Neural crest cell (in vitro differentiated cells): ENCODE results near the gene CDC42BPA. TPM values are rescaled to one million over a fixed set of nuclear protein-coding genes. Genes with fewer than 3 reads are reported as not detected.

ENCODE experiments used
- DNase-seq: peaks from one replicate; pipeline ENCODE4 v3.0.0; 2021; ENCODE audit warnings: low read depth, mixed read lengths, low spot score
- H3K27ac Mint-ChIP-seq: one replicate; pipeline ENCODE4 v1.8.0; 2021; ENCODE audit warnings: mild to moderate bottlenecking, mixed read lengths; ENCODE audit not compliant: unreplicated experiment
- H3K27me3 Mint-ChIP-seq: 2 replicates; pipeline ENCODE4 v1.8.0; 2021; ENCODE audit warnings: low read depth, mild to moderate bottlenecking, mixed read lengths
- H3K36me3 Mint-ChIP-seq: 2 replicates; pipeline ENCODE4 v1.8.0; 2021; ENCODE audit warnings: low read depth, mild to moderate bottlenecking, mixed read lengths
- H3K4me1 Mint-ChIP-seq: 2 replicates; pipeline ENCODE4 v1.8.0; 2021; ENCODE audit warnings: mixed read lengths
- H3K4me3 Mint-ChIP-seq: one replicate; pipeline ENCODE4 v1.8.0; 2021; ENCODE audit warnings: mild to moderate bottlenecking, mixed read lengths
- H3K9me3 Mint-ChIP-seq: 2 replicates; pipeline ENCODE4 v1.8.0; 2021; ENCODE audit warnings: mixed read lengths
- total RNA-seq: library from RNA; stranded (reverse); gene quantifications from 2 replicates; pipeline ENCODE4 v1.2.1, GENCODE V29; 2021
- TF ChIP-seq, protein P1 (sequence below): fragments of 200-600 bp; sonication (generic); conservative IDR thresholded peaks from 2 replicates; pipeline ENCODE4 v1.5.0; 2021; ENCODE audit warnings: antibody characterized with exemption, mild to moderate bottlenecking

CDC42BPA gene
- total RNA-seq, 1 donor from 2014 or later: 35.6 TPM

DNA sequence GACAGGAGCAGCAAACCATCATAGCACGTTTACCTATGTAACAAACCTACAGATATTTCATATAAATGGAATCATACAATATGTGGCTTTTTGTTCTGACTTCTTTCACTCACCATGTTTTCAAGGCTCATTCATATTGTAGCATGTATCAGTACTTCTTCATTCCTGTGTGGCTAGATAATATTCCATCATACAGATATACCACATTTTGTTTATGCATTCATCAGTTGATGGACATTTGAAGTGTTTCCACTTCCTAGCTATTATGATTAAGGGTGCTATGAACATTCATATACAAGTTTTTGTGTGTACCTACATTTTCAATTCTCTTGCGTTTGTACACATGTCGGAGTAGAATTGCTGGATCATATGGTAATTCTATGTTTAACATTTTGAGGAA is 90.1 kb downstream of the CDC42BPA start:
- Mint-ChIP-seq H3K4me3 (no peak overlapping the region), H3K27ac (no peak overlapping the region), H3K9me3 (no peaks in the 10 kb centered on the region), H3K36me3 (peaks cover 4% of the 10 kb centered on the region), H3K4me1 (no peaks in the 10 kb centered on the region), H3K27me3 (no peaks in the 10 kb centered on the region)
- TF ChIP-seq, protein P1, sequence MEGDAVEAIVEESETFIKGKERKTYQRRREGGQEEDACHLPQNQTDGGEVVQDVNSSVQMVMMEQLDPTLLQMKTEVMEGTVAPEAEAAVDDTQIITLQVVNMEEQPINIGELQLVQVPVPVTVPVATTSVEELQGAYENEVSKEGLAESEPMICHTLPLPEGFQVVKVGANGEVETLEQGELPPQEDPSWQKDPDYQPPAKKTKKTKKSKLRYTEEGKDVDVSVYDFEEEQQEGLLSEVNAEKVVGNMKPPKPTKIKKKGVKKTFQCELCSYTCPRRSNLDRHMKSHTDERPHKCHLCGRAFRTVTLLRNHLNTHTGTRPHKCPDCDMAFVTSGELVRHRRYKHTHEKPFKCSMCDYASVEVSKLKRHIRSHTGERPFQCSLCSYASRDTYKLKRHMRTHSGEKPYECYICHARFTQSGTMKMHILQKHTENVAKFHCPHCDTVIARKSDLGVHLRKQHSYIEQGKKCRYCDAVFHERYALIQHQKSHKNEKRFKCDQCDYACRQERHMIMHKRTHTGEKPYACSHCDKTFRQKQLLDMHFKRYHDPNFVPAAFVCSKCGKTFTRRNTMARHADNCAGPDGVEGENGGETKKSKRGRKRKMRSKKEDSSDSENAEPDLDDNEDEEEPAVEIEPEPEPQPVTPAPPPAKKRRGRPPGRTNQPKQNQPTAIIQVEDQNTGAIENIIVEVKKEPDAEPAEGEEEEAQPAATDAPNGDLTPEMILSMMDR: no peak
- no peak for DNase-seq

DNA sequence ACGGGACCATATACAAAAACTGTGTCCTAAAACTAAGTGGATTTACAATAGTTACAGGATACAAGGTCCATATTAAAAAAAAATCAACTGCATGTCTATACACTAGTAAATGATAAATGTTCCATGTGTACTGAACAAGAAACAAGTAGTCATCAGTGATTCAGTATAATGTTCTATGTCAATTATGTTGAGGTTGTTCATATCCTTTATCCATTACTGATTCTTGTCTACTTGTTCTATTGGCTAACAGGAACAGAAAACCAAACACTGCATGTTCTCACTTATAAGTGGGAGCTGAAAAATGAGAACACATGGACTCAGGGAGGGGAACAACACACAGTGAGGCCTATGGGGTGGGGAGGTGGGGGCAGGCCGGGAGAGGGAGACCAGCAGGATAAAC is 90.5 kb downstream of the CDC42BPA start:
- Mint-ChIP-seq H3K27ac (no peak overlapping the region), H3K9me3 (no peaks in the 10 kb centered on the region), H3K27me3 (no peaks in the 10 kb centered on the region), H3K36me3 (peaks cover 4% of the 10 kb centered on the region), H3K4me1 (no peaks in the 10 kb centered on the region), H3K4me3 (no peak overlapping the region)
- DNase-seq: no peak
- TF ChIP-seq, protein P1: no peak

DNA sequence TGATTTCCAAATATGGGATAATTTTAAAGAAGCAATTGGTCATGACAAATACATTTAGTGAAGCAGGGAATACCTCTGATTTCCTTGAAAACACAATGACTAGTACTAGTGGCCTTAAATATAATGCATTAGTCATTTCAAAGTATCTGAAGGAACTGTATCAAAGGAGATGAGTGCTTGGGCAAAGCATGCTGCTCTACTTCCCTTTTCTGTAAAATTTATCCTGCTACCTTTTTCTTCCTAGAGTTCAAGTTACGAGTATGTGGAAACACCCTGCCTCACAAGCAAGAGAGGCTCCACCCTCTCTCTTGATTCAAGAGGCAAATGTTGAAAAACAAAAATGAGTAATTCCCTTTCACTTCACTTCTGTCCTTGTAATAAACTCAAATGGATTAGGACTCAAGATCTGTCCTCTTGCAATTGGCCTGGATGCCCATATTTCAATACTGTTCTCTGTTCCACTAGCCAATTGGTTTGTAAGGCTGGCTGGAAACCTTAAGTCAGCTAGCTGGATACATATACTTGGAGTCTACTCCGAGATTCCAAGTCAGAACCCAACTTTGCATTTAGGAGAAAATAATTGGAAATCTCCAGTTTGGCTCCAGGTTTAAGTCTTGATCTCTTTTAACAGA is 92.5 kb downstream of the CDC42BPA start:
- H3K27ac Mint-ChIP-seq: no peak overlapping the region
- DNase-seq: no peak
- no peak overlapping the region for H3K4me3 Mint-ChIP-seq

DNA sequence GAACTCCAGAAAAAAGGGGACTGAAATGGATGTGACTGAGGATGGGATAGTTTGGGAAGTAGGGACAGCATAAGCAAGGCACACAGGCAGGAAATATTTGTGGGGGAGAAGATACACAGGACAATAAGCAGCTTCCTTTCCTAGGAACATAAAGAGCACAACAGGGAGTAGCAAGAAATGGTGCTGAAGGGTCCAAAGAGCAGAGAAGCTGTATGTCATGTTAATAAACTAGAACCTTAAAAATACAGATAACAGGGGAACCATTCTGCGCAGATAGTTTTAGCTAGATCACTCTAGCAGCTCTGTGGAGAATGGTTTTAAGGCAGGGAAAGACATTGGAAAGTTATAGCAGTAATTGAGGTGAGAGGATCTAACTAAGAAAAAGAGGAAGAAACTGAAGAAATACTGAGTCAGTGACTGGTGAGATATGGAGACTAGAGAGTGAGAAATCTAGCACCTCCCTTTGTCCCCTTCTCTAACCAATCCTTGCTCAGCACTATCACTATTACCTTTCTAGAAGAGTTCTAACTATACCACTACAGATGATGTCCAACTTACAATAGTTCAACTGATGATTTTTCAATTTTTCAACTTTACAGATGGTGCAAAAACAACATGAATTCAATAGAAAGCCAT is 95.0 kb downstream of the CDC42BPA start:
- TF ChIP-seq, protein P1: no peak
- no peak for DNase-seq
- Mint-ChIP-seq H3K4me1 (no peaks in the 10 kb centered on the region), H3K4me3 (no peak overlapping the region), H3K9me3 (no peaks in the 10 kb centered on the region), H3K27me3 (no peaks in the 10 kb centered on the region), H3K27ac (no peak overlapping the region), H3K36me3 (no peaks in the 10 kb centered on the region)

More for the DNA sequence above, 92.5 kb downstream of the CDC42BPA start:
- H3K27me3 Mint-ChIP-seq: no peaks in the 10 kb centered on the region
- H3K9me3 Mint-ChIP-seq: no peaks in the 10 kb centered on the region
- no peaks in the 10 kb centered on the region for H3K36me3 Mint-ChIP-seq
- H3K4me1 Mint-ChIP-seq: no peaks in the 10 kb centered on the region
- TF ChIP-seq, protein P1: no peak

DNA sequence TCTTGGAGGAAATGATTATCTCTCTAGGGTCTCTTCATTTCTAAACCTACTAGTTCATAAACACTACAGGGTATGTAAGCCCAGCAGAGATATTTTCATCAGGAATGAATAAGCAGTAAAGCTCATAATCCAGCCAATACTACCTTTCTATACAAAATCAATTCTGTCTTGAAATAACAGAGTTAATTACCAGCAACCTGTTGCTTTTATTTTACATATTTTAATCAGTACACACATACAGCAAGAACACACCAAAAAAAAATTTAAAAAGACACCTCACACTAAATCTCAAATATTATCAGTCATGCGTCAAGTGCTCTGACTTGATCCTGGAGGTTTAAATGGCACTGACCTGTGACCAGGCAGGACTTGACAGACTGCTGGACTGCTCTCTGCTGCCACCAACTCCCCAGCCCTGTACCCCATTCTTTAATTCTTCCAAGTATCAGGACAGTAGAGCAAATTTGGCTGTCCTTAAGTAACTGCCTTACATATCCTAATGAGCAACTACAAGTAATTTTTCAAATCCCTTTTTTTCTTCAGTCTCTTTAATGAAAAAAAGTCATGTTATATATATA is 98.5 kb downstream of the CDC42BPA start:
- TF ChIP-seq, protein P1: no peak
- no peaks in the 10 kb centered on the region for H3K27me3 Mint-ChIP-seq
- no peaks in the 10 kb centered on the region for H3K4me1 Mint-ChIP-seq
- H3K36me3 Mint-ChIP-seq: no peaks in the 10 kb centered on the region
- no peak overlapping the region for H3K4me3 Mint-ChIP-seq
- no peak for DNase-seq
- H3K9me3 Mint-ChIP-seq: no peaks in the 10 kb centered on the region
- H3K27ac Mint-ChIP-seq: no peak overlapping the region
